BE2C (cell line): Measurements from ENCODE around the gene MRPS23.

Experiments used
- DNase-seq: peaks from one replicate; pipeline ENCODE4 v3.0.0-alpha.2; 2020
- H3K27me3 ChIP-seq: fragments of 250-450 bp; sonication (Bioruptor Pico); 2 replicates; pipeline ENCODE4 v1.5.1; 2020; ENCODE audit warnings: mild to moderate bottlenecking
- H3K36me3 ChIP-seq: fragments of 250-450 bp; sonication (Bioruptor Pico); 2 replicates; pipeline ENCODE4 v1.5.1; 2020; ENCODE audit warnings: mild to moderate bottlenecking
- H3K4me1 ChIP-seq: fragments of 250-450 bp; sonication (Bioruptor Pico); 2 replicates; pipeline ENCODE4 v1.5.1; 2020
- H3K4me3 ChIP-seq: 2 replicates; pipeline ENCODE4 v1.5.1; 2011; ENCODE audit warnings: low read depth, low read length
- H3K9me3 ChIP-seq: fragments of 250-450 bp; sonication (Bioruptor Pico); 2 replicates; pipeline ENCODE4 v1.5.1; 2020
- TF ChIP-seq, protein P1 (sequence below): IDR thresholded peaks from 2 replicates; pipeline ENCODE4 v1.5.1; 2012; ENCODE audit warnings: mild to moderate bottlenecking, low read depth, low read length

Gene MRPS23

DNA sequence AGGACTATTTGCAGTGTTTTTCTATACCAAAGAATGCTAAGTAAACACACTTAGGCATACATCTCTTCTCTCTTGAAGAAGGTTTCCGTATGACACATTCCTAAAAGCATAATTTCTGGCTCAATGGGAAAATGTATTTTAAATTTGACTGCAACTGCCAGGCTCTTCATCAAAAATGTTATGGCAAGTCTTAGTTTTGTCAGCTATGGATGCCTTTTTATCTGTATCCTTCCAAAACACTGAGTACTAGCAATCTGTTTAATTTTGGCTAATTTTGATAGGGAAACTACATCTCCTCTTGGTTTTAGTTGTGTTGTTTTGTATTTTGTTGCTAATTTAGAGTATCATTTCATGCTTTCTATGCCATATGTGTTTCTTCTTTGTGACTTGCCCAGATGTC, 35.4 kb downstream of the MRPS23 start:
- no peak for DNase-seq
- Histone ChIP-seq H3K36me3 (no peaks in the 10 kb centered on the region), H3K4me3 (no peak overlapping the region), H3K4me1 (peaks cover 20% of the 10 kb centered on the region), H3K9me3 (no peaks in the 10 kb centered on the region), H3K27me3 (no peaks in the 10 kb centered on the region)
- TF ChIP-seq, protein P1, sequence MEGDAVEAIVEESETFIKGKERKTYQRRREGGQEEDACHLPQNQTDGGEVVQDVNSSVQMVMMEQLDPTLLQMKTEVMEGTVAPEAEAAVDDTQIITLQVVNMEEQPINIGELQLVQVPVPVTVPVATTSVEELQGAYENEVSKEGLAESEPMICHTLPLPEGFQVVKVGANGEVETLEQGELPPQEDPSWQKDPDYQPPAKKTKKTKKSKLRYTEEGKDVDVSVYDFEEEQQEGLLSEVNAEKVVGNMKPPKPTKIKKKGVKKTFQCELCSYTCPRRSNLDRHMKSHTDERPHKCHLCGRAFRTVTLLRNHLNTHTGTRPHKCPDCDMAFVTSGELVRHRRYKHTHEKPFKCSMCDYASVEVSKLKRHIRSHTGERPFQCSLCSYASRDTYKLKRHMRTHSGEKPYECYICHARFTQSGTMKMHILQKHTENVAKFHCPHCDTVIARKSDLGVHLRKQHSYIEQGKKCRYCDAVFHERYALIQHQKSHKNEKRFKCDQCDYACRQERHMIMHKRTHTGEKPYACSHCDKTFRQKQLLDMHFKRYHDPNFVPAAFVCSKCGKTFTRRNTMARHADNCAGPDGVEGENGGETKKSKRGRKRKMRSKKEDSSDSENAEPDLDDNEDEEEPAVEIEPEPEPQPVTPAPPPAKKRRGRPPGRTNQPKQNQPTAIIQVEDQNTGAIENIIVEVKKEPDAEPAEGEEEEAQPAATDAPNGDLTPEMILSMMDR: no peak

- Histone ChIP-seq H3K9me3 (no peaks in the 10 kb centered on the region), H3K4me3 (peak overlapping the region; percentile 50), H3K36me3 (no peaks in the 10 kb centered on the region), H3K4me1 (peaks cover 34% of the 10 kb centered on the region), H3K27me3 (no peaks in the 10 kb centered on the region)
- TF ChIP-seq, protein P1: no peak
- DNase-seq: peak; percentile 31
Measured at GRCh38 chr17:57811638-57812280, 38.1 kb downstream of the MRPS23 start.

GRCh38 chr17:57810721-57811637, 38.9 kb downstream of the MRPS23 start:
- peaks cover 34% of the 10 kb centered on the region for H3K4me1 ChIP-seq
- H3K27me3 ChIP-seq: no peaks in the 10 kb centered on the region
- peak overlapping the region; percentile 50 for H3K4me3 ChIP-seq
- TF ChIP-seq, protein P1: peak; percentile 14; the same call in 1 of the 2 replicates
- H3K9me3 ChIP-seq: no peaks in the 10 kb centered on the region
- DNase-seq: peak; percentile 63
- H3K36me3 ChIP-seq: no peaks in the 10 kb centered on the region

DNA sequence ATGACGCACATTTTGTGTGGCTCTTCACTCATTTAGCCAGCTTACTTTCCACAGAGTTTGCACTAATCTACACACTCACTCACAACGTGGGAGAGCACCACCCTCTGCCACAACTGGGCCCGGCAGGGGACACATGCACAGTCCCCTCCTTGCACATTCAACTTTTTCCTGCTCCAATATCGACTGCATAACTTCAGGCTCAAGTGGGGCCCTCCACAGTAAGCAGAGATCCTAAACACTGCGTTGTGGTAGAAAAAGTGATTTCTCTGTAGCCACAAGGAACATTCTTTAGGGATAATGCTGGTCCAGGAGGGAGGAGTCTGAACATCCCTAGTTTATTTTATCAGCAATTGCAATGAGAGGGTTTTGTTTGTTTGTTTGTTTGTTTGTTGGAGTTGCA, 40.0 kb downstream of the MRPS23 start:
- Histone ChIP-seq H3K4me3 (no peak overlapping the region), H3K36me3 (no peaks in the 10 kb centered on the region)

GRCh38 chr17:57808882-57809281, 41.0 kb downstream of the MRPS23 start:
- H3K27me3 ChIP-seq: no peaks in the 10 kb centered on the region
- H3K4me1 ChIP-seq: peaks cover 34% of the 10 kb centered on the region
- no peak for DNase-seq
- H3K4me3 ChIP-seq: no peak overlapping the region
- H3K36me3 ChIP-seq: no peaks in the 10 kb centered on the region
- TF ChIP-seq, protein P1: no peak
- no peaks in the 10 kb centered on the region for H3K9me3 ChIP-seq

More for the DNA sequence above, 40.0 kb downstream of the MRPS23 start:
- Histone ChIP-seq H3K4me1 (peaks cover 34% of the 10 kb centered on the region), H3K9me3 (no peaks in the 10 kb centered on the region), H3K27me3 (no peaks in the 10 kb centered on the region)
- DNase-seq: no peak
- TF ChIP-seq, protein P1: no peak
